Jurkat, Clone E6-1 (cell line): ENCODE measurements around the gene KCNF1.

ENCODE experiments used
- DNase-seq: peaks from one replicate; pipeline ENCODE4 v3.0.0-alpha.2; 2011; ENCODE audit warnings: low read depth, low spot score
- H3K4me3 ChIP-seq: 2 replicates; pipeline ENCODE4 v1.5.1; 2011; ENCODE audit warnings: mild to moderate bottlenecking, low read length, control low read depth, moderate library complexity

Gene KCNF1

DNA sequence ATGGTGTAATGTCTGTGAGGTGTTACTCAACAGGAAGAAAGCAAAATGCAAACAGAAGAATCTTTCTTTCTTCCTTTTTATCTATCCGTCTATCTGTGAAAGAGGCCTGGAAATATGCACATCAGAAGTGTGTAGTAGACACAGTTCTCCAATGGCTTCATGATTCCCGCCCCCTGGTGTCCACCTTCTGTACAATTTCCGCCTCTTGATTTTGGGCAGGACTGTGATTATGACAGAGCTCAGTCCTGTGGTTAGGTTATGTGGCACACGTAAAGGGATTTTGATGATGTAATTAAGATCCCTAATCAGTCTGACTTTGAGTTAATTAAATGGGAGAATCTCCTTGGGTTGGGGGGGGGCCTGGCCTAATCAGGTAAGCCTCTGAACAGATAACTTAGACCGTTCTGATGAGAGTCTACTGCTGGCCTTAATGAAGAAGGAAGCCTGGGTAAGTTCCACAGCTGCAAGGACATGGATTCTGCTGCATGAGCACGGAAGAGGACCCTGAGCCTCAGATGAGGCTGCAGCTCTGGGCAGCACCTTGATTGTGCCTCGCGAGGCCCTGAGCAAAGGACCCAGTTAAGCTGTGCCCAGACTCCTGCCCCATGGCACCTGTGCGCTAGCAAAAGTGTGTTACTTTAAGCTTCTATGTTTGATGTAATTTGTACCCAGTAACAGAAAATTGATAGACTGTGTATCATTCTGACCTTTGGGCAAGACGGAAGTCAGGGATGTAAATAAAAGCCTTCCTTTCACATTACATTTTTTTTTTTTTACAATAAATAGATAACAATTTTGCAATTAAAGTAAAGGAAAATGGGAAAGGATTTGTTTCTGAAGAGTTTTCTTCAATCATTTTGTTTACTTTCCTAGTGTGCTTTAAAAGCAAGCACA is 11.3 kb upstream of the KCNF1 start:
- peak; percentile 51 for DNase-seq
- H3K4me3 ChIP-seq, result no peak overlapping the region

DNA sequence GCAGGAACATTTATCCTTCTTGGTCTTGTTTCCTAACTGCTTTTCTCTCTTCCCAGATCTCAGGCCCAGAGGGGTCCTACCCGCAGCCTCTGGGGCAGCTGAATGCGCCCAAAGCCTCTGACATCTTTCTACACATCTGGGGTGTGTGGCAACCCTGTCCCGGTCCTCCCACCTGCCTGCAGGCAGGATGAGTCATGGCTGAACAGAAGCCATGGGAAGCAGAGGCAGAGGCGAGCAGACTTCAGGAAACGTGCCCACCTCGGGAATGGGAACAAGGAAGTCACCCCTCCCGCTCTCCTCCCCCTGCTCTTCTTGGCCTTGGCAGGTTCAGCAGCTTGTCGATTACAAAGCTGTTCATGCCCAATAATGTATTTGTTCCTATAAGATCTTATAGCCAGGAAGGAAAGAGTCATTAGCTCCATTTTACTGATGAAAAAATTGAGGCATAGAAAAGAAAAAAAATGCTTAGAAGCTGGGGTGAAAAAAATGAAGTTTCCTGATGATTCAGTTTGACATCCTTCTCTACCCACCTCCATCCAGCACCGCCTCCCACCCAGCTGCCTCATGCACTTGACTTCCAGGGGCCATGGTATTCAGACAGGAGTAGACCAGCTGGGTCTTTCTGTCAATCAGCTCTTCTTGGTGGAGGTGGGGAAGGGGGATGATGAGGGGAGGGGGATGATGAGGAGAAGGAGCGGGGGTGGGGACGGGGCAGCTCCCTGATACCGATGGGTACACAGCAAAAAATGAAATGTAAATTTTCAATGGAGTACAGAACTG is 10.4 kb upstream of the KCNF1 start:
- no peak overlapping the region for H3K4me3 ChIP-seq
- no peak for DNase-seq

- H3K4me3 ChIP-seq, result no peak overlapping the region
These were observed 7.9 kb upstream of the KCNF1 start for GRCh38 chr2:10903861-10904210.

GRCh38 chr2:10904455-10904854 is 7.3 kb upstream of the KCNF1 start:
- no peak overlapping the region for H3K4me3 ChIP-seq
- DNase-seq, result no peak

More at GRCh38 chr2:10903861-10904210, 7.9 kb upstream of the KCNF1 start:
- DNase-seq, result no peak

GRCh38 chr2:10905006-10905861 is 6.5 kb upstream of the KCNF1 start:
- no peak for DNase-seq
- H3K4me3 ChIP-seq, result no peak overlapping the region

GRCh38 chr2:10905862-10906143 is 5.9 kb upstream of the KCNF1 start:
- no peak for DNase-seq
- no peak overlapping the region for H3K4me3 ChIP-seq

DNA sequence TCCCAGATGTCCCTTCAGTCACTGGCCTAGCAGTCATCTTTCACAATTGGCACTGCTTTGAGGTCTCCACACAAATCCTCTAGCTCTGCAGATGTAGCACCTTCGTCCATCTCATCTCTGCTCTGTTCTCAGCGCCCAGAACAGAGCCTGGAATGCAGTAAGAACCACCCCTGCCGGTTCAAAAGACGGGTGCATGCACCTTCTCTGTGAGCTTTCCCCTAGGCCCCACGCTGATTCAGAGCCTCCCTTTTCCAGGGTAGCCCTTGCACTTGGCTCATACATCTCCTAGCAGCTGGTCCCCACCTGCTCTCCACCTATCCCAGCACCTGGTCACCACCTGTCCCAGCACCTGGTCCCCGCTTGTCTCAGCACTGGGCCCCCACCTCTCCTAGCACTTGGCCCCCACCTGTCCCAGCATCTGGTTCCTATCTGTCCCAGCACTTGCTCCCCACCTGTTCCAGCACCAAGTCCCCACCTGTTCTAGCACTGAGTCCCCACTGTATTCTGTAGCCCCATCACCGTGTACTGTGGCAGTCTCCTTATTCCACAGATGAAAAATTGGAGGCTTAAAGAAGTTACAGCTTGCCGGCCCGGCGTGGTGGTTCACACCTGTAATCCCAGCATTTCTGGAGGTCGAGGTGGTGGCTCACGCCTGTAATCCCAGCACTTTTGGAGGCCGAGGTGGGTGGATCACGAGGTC is 4.7 kb upstream of the KCNF1 start:
- DNase-seq, result no peak
- H3K4me3 ChIP-seq, result no peak overlapping the region

GRCh38 chr2:10908195-10908594 is 3.5 kb upstream of the KCNF1 start:
- no peak overlapping the region for H3K4me3 ChIP-seq
- no peak for DNase-seq

- no peak for DNase-seq
These were observed 2.4 kb upstream of the KCNF1 start for GRCh38 chr2:10909050-10909995.

GRCh38 chr2:10909996-10910341 is 1.8 kb upstream of the KCNF1 start:
- no peak overlapping the region for H3K4me3 ChIP-seq
- DNase-seq, result no peak

More at GRCh38 chr2:10909050-10909995, 2.4 kb upstream of the KCNF1 start:
- H3K4me3 ChIP-seq, result no peak overlapping the region

GRCh38 chr2:10910625-10911024 is 1.1 kb upstream of the KCNF1 start:
- no peak for DNase-seq

DNA sequence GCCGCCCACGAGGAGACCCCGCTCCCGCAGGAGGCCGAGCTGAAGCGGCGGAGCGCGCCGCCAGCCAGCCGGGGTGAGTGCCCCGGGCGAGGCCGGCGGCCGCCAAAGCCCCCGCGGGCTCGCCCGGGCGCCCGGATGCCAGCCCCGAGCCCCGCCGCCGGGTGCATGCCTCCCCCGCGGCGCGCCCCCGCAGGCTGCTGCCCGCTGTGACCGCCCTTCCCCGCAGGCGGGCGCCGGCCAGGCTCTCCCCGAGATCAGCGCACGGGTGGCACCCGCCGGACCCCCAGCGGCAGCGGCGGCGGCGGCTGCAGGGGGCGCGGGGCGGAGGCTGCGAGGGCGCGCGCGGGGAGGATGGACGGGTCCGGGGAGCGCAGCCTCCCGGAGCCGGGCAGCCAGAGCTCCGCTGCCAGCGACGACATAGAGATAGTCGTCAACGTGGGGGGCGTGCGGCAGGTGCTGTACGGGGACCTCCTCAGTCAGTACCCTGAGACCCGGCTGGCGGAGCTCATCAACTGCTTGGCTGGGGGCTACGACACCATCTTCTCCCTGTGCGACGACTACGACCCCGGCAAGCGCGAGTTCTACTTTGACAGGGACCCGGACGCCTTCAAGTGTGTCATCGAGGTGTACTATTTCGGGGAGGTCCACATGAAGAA is 470 bp downstream of the KCNF1 start:
- DNase-seq, result no peak
- H3K4me3 ChIP-seq, result no peak overlapping the region

More at GRCh38 chr2:10910625-10911024, 1.1 kb upstream of the KCNF1 start:
- H3K4me3 ChIP-seq, result no peak overlapping the region

DNA sequence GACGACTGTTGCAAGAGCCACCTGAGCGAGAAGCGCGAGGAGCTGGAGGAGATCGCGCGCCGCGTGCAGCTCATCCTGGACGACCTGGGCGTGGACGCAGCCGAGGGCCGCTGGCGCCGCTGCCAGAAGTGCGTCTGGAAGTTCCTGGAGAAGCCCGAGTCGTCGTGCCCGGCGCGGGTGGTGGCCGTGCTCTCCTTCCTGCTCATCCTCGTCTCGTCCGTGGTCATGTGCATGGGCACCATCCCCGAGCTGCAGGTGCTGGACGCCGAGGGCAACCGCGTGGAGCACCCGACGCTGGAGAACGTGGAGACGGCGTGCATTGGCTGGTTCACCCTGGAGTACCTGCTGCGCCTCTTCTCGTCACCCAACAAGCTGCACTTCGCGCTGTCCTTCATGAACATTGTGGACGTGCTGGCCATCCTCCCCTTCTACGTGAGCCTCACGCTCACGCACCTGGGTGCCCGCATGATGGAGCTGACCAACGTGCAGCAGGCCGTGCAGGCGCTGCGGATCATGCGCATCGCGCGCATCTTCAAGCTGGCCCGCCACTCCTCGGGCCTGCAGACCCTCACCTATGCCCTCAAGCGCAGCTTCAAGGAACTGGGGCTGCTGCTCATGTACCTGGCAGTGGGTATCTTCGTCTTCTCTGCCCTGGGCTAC is 1.2 kb downstream of the KCNF1 start:
- no peak for DNase-seq
- no peak overlapping the region for H3K4me3 ChIP-seq

GRCh38 chr2:10913501-10914271 is 2.0 kb downstream of the KCNF1 start:
- DNase-seq, result no peak
- H3K4me3 ChIP-seq, result no peak overlapping the region

DNA sequence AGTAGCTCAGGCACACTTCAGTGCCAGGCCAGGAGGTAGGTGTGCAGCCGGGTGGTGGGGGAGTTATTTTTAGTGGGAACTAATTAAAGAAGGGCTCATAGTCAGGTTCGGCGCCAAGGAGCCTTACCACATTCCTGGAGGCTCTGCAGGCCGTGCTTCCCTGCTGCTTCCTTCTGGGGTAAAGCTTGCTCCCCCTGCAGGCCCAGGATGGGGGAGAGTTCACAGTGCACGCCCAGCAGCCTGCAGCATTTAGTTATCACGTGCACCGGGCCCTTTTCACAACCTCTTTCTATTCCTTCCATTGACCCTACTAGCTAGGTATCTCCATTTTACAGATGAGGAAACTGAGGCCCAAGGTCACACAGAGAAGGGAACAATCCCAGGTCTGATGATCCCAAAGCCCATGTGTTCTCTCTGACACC is 2.5 kb downstream of the KCNF1 start:
- DNase-seq, result no peak
- no peak overlapping the region for H3K4me3 ChIP-seq

DNA sequence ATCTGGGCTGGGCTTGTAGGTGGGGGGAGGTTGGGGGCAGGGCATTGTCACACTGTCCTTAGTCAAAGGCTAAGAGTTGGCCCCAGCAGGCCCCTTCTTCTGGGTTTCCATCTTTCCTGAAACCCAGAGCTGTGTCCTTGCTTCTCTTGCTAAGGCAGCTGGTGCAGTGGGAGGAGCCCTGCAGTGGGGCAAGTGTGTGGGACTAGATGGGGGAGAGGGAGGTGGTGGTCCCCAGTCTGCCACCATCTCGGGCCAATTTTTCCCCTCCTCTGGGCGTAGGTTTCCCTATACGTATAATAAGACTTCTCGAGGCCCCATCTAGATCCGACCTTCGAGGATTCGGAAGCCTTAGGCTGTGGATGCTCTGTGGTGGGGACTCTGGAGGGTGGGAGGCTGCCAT is 3.5 kb downstream of the KCNF1 start:
- no peak for DNase-seq
- H3K4me3 ChIP-seq, result no peak overlapping the region
